DND-41 (cell line): Measurements from ENCODE around the gene HIPK4.

Experiments used
- ATAC-seq: fragments of 200-7000 bp; cut with Tn5 transposase; 3 replicates; pipeline ENCODE4 v1.9.1; 2021; ENCODE audit warnings: low read depth; ENCODE audit not compliant: insufficient read depth
- DNase-seq: peaks from one replicate; pipeline ENCODE4 v3.0.0-alpha.2; 2020
- H2AFZ ChIP-seq: 2 replicates; pipeline ENCODE4 v1.6.0; 2012; ENCODE audit warnings: low read depth, low read length
- H3K27ac ChIP-seq: 2 replicates; pipeline ENCODE4 v1.5.1; 2012; ENCODE audit warnings: low read length, inconsistent platforms
- H3K27me3 ChIP-seq: fragments of 200-600 bp; sonication (generic); 2 replicates; pipeline ENCODE4 v1.6.0; 2012; ENCODE audit warnings: low read length, mild to moderate bottlenecking, inconsistent platforms; ENCODE audit not compliant: insufficient read depth, poor library complexity
- H3K36me3 ChIP-seq: 2 replicates; pipeline ENCODE4 v1.5.1; 2012; ENCODE audit warnings: low read length, inconsistent platforms; ENCODE audit not compliant: insufficient read depth
- H3K4me1 ChIP-seq: 2 replicates; pipeline ENCODE4 v1.5.1; 2012; ENCODE audit warnings: mild to moderate bottlenecking, low read length; ENCODE audit not compliant: insufficient read depth
- H3K4me2 ChIP-seq: 2 replicates; pipeline ENCODE4 v1.6.0; 2012; ENCODE audit warnings: mild to moderate bottlenecking, moderate library complexity, low read length, inconsistent platforms; ENCODE audit not compliant: insufficient read depth
- H3K4me3 ChIP-seq, 2 experiments: fragments of 200-600 bp in 1 of 2; shearing (Covaris generic) in 1 of 2; 2 replicates each; pipeline ENCODE4 v1.5.1; 2012 to 2016; ENCODE audit warnings: inconsistent platforms in 2 of 2, low read length in 2 of 2, mild to moderate bottlenecking in 2 of 2, low read depth in 1 of 2, moderate library complexity in 1 of 2
- H3K79me2 ChIP-seq: 2 replicates; pipeline ENCODE4 v1.6.0; 2012; ENCODE audit warnings: low read length, inconsistent platforms; ENCODE audit not compliant: insufficient read depth
- H3K9ac ChIP-seq: 2 replicates; pipeline ENCODE4 v1.6.0; 2012; ENCODE audit warnings: low read depth, mild to moderate bottlenecking, inconsistent platforms, low read length, moderate library complexity
- H3K9me3 ChIP-seq: 2 replicates; pipeline ENCODE4 v1.5.1; 2012; ENCODE audit warnings: low read length, moderate library complexity, mild to moderate bottlenecking, inconsistent platforms; ENCODE audit not compliant: insufficient read depth, severe bottlenecking
- H4K20me1 ChIP-seq: 2 replicates; pipeline ENCODE4 v1.6.0; 2012; ENCODE audit warnings: low read length; ENCODE audit not compliant: insufficient read depth
- EZH2 ChIP-seq: IDR thresholded peaks from 3 replicates; pipeline ENCODE4 v1.6.1; 2012; ENCODE audit warnings: borderline replicate concordance, low read depth, mild to moderate bottlenecking, moderate library complexity, low read length, inconsistent platforms; ENCODE audit not compliant: severe bottlenecking
- TF ChIP-seq, protein P1 (sequence below): IDR thresholded peaks from 2 replicates; pipeline ENCODE4 v1.5.1; 2012; ENCODE audit warnings: borderline replicate concordance, low read length, moderate library complexity, mild to moderate bottlenecking; ENCODE audit not compliant: poor library complexity, severe bottlenecking; ENCODE audit errors: extremely low read depth

Gene HIPK4

DNA sequence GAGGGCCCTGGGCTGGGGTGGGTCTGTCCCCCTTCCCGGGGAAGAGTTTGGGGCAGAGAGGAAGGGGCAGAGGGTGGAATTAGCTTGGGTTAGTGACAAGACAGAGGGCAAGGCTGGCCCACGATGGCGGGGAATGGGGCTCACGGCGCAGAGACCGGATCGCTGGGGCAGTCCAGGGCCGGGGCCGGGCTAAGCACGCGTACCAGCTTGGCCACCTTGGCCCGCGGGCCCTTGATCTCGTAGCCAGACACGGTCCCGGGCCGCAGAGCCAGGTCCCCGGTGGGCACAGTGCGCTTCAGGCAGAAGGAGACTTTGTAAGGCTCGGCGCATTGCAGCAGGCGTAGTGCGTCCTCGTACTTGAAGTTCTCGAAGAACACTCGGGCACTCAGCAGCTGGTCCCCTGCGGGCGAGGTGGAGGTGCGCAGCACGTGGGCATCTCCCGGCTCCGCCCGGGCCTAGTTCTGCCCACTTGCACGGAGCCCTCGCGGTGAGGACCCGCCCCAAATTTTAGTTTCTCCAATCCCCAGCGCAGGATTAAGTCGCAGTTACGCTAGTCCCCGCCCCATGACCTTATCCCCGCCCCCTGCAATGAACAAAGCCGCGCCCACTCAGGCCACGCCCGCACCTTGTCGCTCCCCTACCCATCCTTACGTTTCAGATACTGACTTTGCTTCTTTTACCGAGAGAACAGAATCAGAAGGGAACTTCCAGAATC lies 8.6 kb upstream of the HIPK4 start:
- H3K79me2 ChIP-seq: no peaks in the 10 kb centered on the region
- ATAC-seq (no peak), DNase-seq (no peak)
- H4K20me1 ChIP-seq: no peaks in the 10 kb centered on the region
- peaks cover 7% of the 10 kb centered on the region for H3K4me1 ChIP-seq
- H3K36me3 ChIP-seq: no peaks in the 10 kb centered on the region
- TF ChIP-seq, protein P1, sequence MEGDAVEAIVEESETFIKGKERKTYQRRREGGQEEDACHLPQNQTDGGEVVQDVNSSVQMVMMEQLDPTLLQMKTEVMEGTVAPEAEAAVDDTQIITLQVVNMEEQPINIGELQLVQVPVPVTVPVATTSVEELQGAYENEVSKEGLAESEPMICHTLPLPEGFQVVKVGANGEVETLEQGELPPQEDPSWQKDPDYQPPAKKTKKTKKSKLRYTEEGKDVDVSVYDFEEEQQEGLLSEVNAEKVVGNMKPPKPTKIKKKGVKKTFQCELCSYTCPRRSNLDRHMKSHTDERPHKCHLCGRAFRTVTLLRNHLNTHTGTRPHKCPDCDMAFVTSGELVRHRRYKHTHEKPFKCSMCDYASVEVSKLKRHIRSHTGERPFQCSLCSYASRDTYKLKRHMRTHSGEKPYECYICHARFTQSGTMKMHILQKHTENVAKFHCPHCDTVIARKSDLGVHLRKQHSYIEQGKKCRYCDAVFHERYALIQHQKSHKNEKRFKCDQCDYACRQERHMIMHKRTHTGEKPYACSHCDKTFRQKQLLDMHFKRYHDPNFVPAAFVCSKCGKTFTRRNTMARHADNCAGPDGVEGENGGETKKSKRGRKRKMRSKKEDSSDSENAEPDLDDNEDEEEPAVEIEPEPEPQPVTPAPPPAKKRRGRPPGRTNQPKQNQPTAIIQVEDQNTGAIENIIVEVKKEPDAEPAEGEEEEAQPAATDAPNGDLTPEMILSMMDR: no peak
- TF ChIP-seq EZH2: no peak
- H3K9me3 ChIP-seq: no peaks in the 10 kb centered on the region
- H3K27me3 ChIP-seq: no peaks in the 10 kb centered on the region
- H3K4me3 ChIP-seq: no peak overlapping the region
- no peak overlapping the region for H3K27ac ChIP-seq
- H2AFZ ChIP-seq: no peak overlapping the region
- no peak overlapping the region for H3K9ac ChIP-seq
- H3K4me2 ChIP-seq: no peak overlapping the region

DNA sequence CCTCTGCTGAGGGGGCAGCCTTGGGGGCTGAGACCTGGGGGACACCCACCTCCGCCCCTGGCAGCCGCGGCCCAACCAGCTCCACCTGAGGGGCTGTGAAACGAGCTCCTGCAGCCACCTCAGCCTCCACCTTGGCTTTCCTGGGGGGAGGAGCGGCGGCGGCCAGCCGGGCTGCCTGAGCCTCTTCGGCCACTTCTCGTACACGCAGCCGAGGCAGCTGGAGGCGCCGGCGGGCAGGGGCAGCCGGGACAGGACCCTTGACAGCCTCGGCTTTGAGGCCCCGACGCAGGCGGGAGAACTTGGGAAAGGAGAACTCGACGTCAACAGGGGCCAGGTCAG lies 7.6 kb upstream of the HIPK4 start:
- H4K20me1 ChIP-seq: no peaks in the 10 kb centered on the region
- no peak overlapping the region for H3K4me2 ChIP-seq
- no peak overlapping the region for H3K9ac ChIP-seq
- H3K27ac ChIP-seq: no peak overlapping the region
- no peaks in the 10 kb centered on the region for H3K36me3 ChIP-seq
- H3K27me3 ChIP-seq: no peaks in the 10 kb centered on the region
- H3K9me3 ChIP-seq: no peaks in the 10 kb centered on the region
- TF ChIP-seq, protein P1: no peak
- TF ChIP-seq EZH2: no peak
- no peak overlapping the region for H2AFZ ChIP-seq
- H3K4me1 ChIP-seq: no peaks in the 10 kb centered on the region
- H3K79me2 ChIP-seq: no peaks in the 10 kb centered on the region
- DNase-seq (no peak), ATAC-seq (no peak)
- no peak overlapping the region for H3K4me3 ChIP-seq

DNA sequence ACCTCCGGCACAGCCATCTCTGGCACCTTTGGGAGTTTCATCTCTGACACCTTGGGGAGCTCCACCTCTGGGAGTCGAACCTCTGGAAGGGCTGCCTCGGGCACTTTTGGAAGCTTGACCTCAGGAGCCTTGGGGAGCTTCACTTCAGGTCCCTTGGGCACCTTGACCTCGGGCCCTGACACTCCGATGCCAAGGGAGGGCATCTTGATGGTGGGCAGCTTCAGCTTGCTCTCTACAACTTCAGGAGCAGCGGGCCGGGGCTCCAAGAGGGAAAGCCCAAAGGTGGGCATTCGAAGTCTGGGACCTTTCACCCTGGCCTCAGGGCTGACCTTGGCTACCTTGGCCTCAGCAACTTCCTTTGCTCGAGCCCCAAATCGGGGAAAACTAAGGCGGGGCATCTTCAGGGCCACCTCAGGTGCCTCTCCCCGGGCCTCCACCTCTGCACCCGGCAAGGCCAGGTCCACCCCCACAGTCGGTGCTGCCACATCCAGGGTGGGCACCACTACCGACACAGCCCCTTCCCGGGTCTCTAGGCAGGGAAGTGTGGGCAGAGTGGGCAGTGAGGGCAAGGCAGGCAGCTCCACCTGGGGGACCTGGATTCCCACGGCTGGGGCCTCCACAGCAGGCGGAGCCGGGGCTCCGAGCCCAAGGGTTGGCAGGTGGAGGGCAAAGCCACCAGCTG lies 7.0 kb upstream of the HIPK4 start:
- Histone ChIP-seq H3K27ac (no peak overlapping the region), H3K4me3 (no peak overlapping the region), H3K9ac (no peak overlapping the region), H3K36me3 (no peaks in the 10 kb centered on the region), H3K4me1 (no peaks in the 10 kb centered on the region), H3K9me3 (no peaks in the 10 kb centered on the region), H4K20me1 (no peaks in the 10 kb centered on the region), H3K79me2 (no peaks in the 10 kb centered on the region), H3K4me2 (no peak overlapping the region), H2AFZ (no peak overlapping the region), H3K27me3 (no peaks in the 10 kb centered on the region)
- TF ChIP-seq, protein P1: no peak
- no peak for TF ChIP-seq EZH2
- DNase-seq (no peak), ATAC-seq (no peak)
